Stimulated activated CD4-positive, alpha-beta T cell treated with anti-CD3 and anti-CD28 coated beads, Interleukin-1b, Interleukin-23, amount 100 ng/mL, for 24 hours (primary cell): ENCODE results near the gene CCDC7.
"Not testable (repeated sequence)": the region's sequence is repeated elsewhere in the genome, so short reads cannot be mapped to it uniquely, and the experiment has no call there.

ENCODE experiments used
- DNase-seq, 4 experiments: peaks; one replicate each; pipeline ENCODE4 v3.0.0-alpha.2; 2020; ENCODE audit warnings: low read depth in 4 of 4, low spot score in 1 of 4

Gene CCDC7

DNA sequence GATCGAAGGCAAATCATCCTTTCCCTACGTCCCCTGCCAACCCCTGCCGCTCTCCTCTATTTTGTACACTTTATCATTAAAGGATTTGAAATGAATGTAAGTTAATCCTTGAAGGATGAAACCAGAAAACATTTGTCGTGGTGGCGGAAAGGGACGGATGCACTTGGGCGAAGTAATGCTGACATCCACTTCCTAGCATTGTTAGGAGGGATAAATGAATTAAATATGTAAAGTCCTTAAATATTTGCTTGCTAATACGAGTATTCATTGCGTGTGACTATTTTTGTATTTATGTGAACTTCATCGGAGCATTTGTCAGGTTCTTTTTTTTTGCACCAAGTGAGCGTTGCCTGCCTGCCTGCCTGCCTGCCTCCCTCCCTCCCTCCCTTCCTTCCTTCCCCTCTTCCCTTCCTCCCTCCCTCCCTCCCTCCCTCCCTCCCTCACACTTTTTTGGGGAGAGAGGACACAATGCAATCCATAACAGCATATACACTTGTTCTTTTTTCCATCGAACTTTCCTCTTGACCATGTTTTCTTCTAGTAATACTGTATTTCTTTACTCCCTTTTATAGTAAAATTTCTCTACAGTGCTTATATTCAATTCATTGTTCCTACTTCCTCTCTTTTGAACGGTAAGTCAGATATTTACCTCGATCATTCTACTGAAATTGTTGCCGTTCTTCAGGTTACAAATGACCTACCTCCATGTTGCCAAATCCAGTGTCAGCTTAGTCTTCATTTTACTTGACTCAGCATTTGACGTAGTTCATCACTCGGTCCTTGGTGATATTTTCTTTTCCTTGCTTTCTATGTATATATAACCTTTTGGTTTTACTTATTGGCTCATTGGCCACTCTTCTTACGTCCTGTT lies 831 bp downstream of the CCDC7 start:
- DNase-seq, result no peak

DNA sequence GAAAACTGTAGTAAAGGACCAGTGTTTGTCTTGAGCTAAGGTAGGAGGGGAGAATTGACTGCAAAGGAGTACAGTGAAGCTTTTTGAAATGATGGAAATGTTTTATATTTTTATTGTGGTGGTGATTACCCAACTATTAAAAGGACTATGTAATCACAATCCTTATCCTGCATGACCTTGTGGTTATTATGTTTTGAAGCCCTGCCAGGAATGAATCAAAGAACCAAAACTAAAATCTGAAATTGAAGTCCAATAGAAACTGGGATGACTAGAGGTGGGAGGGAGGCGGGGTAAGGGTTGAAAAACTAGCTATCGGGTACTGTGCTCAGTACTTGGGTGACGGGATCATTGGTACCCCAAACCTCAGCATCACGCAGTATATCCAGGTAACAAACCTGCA lies 8.2 kb downstream of the CCDC7 start:
- DNase-seq, result no peak

DNA sequence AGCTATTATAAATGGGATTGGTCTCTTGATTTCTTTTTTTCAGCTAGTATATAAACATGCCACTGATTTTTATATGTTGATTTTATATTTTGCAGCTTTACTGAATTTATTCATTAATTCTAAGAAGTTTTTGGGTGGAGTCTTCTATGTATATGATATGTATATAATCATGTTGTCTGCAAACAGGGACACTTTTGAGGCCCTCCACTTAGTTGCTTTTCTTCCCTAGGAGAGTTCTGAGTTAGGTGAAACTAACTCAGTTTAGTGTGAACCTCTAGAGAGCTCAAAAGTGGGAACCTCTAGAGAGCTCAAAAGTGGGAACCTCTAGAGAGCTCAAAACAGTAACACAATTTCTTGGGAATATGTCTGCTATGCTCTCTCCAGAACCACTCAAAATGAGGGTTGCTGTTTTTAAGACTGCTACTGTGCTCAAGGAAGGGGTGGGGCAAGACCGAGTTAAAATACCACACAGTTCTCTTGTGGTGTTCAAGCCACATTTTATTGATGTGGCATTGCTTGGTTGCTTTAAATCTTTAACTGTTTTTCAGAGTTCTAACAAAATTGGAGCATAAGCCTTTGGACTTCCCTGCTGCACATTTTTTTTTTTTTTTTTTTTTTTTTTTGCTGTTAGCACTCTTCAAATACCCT lies 13.2 kb downstream of the CCDC7 start:
- DNase-seq, result no peak

DNA sequence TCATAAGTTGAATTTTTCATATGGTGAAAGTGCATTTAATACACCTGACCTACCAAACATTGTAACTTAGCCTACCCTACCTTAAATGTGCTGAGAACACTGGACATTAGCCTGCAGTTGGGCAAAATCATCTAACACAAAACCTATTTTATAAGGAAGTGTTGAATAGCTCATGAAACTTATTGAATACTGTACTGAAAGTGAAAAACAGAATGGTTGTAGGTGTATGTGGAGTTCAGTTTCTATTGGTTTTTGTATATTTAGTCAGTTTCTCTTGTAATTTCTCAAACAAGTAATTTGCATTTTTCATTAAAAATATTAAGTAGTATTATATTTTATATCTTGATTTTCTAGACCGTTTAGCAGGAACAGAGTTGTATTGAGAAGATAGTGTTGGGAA lies 15.3 kb downstream of the CCDC7 start:
- no peak for DNase-seq

DNA sequence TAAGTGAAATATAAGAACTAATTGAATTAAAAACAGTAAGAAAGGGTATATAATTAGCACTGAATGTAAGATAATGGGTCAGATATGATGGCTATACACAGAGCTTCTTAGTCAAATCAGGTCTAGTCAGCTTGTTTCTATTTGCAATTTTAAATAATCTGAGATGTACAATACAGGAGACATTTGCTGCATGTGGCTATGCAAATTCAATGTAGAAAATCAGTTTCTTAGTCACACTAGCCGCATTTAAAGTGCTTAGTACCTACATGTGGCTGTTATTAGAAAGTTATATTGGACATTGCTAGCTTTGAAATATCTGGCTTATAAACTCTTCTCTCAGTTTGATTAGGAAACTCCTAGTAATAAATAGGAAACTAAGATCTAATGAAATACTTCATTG lies 25.3 kb downstream of the CCDC7 start:
- no peak for DNase-seq

DNA sequence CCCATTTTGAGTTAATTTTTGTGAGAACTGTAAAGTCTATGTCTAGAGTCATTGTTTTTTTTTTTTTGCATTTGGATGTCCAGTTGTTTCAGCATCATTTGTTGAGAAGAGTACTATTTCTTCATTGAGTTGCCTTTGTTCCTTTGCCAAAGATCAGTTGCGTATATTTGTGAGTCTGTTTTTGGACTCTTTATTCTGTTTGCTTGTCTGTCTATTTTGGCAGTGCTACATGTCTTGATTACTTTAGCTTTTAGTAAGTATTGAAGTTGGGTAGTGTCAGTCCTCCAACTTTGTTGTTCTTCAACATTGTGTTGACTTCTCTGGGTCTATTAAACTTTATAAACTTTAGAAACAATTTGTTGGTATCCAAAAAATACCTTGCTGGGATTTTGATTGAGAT lies 31.6 kb downstream of the CCDC7 start:
- DNase-seq, result no peak

DNA sequence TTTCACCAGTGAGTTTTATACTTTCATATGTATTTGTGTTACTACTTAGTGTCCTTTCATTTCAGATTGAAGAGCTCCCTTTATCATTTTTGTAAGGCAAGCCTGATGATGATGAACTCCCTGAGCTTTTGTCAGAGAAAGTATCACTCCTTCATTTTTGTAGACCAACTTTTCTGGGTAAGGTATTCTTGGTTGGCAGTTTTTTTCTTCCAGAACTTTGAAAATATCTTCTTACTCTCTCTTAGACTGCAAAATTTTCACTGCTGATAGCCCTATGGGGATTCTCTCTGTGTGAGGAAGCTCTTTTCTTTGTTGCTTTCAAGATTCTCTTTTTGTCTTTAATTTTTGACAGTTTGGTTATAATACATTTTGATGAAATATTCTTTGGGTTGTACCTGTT lies 35.7 kb downstream of the CCDC7 start:
- DNase-seq, result no peak

DNA sequence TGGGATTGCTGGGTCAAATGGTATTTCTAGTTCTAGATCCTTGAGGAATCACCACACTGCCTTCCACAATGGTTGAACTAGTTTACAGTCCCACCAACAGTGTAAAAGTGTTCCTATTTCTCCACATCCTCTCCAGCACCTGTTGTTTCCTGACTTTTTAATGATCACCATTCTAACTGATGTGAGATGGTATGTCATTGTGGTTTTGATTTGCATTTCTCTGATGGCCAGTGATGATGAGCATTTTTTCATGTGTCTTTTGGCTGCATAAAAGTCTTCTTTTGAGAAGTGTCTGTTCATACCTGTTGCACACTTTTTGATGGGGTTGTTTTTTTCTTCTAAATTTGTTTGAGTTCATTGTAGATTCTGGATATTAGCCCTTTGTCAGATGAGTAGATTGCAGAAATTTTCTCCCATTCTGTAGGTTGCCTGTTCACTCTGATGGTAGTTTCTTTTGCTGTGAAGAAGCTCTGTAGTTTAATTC lies 37.1 kb downstream of the CCDC7 start:
- not testable (repeated sequence) for DNase-seq

DNA sequence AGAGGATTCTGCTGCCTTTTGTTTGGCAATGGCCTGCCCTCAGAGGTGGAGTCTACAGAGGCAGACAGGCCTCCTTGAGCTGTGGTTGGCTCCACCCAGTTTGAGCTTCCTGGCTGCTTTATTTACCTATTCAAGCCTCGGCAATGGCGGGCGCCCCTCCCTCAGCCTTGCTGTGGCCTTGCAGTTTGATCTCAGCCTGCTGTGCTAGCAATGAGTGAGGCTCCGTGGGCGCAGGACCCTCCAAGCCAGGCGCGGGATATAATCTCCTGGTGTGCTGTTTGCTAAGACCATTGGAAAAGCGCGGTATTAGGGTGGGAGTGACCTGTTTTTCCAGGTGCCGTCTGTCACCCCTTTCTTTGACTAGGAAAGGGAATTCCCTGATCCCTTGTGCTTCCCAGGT lies 42.1 kb downstream of the CCDC7 start:
- not testable (repeated sequence) for DNase-seq

DNA sequence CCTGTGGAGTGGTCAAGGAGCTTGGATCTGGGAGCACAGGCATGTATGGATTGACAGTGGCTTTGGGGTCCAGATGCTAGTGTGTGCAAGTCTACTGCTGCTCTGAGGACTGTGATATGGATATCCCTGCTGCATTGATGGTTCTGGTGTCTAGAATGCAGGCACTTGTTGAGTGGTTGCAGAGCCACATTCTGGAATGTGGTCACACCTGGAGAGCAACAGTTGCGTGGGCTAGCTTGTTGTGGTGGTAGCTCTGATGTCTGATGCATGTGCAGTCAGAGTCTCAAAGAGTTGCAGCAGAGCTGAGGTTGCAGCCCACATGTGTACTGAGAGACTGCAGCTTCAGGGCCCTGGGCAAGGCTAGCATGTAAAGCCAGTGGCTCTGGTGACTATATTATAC lies 43.2 kb downstream of the CCDC7 start:
- no peak for DNase-seq

DNA sequence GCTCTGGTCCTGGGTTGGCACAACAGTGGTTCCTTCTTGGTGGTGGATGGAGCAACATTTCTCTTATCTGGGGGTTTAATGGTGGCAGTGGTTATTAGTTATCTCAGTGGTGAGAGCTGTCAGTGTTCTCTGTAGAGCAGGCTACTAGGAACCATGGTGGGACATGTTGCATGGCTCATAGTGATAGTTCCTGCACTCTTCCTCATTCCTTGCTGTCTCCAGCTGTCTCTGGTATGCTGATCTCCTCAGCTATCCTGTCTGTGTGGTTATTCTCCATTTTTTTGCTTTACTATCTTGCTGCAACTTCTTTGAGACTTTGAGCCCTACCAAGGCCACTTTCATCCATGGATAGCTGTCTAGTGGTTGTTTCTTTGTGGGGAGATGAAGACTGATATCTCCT lies 44.0 kb downstream of the CCDC7 start:
- no peak for DNase-seq

DNA sequence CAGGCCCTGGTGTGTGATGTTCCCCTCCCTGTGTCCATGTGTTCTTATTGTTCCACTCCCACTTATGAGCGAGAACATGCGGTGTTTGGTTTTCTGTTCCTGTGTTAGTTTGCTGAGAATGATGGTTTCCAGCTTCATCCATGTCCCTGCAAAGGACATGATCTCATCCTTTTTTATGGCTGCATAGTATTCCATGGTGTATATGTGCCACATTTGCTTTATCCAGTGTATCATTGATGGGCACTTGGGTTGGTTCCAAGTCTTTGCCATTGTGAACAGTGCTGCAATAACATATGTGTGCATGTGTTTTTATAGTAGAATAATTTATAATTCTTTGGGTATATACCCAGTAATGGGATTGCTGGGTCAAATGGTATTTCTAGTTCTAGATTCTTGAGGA lies 48.6 kb downstream of the CCDC7 start:
- DNase-seq, result not testable (repeated sequence)

DNA sequence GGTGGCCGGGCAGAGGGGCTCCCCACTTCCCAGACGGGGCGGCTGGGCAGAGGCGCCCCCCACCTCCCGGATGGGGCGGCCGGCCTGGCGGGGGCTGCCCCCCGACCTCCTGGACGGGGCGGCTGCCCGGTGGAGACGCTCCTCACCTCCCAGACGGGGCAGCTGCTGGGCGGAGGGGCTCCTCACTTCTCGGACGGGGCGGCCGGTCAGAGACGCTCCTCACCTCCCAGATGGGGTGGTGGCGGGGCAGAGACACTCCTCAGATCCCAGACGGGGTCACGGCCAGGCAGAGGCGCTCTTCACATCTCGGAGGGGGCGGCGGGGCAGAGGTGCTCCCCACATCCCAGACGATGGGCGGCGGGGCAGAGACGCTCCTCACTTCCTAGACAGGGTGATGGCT lies 54.2 kb downstream of the CCDC7 start:
- not testable (repeated sequence) for DNase-seq

DNA sequence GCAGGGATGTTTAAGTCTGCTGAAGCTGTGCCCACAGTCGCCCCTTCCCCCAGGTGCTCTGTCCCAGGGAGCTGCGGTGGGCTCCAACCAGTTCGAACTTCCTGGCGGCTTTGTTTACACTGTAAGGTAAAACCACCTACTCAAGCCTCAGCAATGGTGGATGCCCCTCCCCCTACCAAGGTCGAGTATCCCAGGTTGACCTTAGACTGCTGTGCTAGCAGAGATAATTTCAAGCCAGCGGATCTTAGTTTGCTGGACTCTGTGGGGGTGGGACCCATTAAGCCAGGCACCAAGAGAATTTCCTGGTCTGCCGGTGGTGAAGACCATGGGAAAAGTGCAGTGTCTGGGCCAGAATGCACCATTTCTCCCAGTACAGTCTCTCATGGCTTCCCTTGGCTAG lies 56.0 kb downstream of the CCDC7 start:
- DNase-seq, result no peak

DNA sequence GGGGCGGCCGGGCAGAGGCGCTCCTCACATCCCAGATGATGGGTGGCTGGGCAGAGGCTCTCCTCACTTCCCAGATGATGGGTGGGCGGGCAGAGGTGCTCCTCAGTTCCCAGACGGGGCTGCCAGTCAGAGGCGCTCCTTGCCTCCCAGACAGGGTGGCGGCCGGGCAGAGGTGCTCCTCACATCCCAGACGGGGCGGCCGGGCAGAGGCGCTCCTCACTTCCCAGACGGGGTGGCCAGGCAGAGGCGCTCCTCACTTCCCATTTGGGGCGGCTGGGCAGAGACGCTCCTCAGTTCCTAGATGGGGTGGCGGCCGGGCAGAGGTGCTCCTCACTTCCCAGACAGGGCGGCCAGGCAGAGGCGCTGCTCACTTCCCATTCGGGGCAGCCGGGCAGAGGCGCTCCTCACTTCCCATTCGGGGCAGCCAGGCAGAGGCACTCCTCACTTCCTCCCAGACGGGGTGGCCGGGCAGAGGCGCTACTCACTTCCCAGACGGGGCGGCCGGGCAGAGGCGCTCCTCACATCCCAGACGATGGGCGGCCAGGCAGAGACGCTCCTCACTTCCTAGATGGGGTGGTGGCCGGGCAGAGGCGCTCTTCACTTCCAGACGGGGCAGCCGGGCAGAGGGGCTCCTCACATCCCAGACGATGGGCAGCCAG lies 60.0 kb downstream of the CCDC7 start:
- not testable (repeated sequence) for DNase-seq

DNA sequence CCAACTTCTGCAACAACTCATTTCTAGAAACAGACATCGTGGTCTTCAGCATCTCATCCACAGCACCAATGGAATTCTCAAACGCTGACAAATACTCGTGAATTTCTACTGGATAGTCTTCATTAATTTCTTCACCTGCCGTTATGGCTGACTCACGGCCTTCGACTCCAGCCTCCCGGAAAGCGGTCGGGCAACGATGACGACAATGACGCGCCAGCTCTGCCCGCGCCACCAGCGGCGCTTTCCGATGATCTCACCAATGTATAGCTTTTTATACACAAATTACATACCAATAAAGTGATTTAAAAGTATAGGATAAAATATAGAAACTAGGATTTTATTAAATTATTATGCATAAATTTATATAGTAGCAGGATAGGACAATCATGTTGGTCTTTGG lies 65.7 kb downstream of the CCDC7 start:
- no peak for DNase-seq

DNA sequence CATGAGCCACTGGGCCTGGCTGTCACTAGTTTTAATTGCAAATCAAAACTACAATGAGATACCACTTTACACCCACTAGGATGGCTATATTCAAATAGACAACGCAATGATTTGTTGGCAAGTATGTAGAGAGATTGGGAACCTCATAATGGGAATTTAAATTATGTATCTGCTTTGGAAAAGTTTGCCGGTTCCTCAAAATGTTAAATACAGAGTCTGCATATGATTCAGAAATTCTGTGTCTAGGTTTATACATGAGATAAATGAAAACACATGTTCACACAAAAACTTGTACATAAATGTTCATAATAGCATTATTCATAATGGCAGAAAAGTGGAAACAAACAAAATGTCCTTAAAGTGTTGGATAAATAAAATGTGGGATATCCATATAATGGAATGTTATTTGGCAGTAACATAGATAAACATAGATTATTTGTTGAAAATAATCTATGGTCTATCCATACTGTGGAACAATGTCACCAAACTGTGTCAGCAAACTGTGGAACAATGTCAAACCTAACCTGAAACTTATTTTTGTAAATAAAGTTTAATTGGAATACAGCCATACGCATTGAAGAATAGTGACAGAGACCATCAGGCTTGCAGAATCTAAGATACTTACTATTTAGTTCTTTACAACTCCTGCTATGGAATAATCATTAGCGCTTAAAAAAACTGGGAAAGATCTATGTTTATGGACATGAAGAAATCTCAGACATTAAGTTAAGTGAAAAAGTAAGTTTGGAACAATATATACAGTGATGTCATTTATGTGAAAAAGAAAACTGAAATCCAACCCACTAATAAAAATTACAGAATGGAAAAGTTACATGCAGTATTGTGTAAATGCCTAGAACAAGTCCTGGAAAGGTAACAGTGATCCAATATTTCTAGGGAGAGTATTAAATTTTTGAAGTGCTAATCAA lies 70.9 kb downstream of the CCDC7 start:
- DNase-seq, result no peak

DNA sequence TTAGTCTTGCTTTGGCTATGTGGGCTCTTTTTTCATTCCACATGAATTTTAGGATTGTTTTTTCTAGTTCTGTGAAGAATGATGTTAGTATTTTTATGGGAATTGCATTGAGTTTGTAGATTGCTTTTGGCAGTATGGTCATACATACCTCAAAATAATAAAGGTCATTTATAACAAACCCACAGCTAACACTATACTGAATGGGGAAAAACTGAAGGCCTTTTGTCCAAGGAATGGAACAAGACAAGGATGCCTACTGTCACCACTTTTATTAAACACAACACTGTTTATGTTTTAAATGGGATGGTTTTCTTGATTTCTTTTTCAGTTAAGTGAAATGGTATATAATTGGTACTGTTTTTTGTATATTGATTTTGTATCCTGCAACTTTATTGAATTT lies 84.3 kb downstream of the CCDC7 start:
- no peak for DNase-seq

DNA sequence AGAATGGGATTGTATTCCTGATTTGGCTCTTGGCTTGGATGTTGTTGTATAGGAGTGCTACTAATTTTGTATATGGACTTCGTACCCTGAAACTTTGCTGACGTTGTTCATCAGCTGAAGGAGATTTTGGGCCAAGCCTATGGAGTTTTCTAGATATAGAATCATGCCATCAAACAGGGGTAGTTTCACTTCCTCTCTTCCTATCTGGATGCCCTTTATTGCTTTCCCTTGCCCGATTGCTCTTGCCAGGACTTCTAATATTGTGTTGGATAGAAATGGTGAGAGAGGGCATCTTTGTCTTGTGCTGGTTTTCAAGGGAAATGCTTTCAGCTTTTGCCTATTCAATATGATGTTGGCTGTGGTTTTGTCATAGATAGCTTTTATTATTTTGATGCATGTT lies 92.3 kb downstream of the CCDC7 start:
- DNase-seq, result no peak

DNA sequence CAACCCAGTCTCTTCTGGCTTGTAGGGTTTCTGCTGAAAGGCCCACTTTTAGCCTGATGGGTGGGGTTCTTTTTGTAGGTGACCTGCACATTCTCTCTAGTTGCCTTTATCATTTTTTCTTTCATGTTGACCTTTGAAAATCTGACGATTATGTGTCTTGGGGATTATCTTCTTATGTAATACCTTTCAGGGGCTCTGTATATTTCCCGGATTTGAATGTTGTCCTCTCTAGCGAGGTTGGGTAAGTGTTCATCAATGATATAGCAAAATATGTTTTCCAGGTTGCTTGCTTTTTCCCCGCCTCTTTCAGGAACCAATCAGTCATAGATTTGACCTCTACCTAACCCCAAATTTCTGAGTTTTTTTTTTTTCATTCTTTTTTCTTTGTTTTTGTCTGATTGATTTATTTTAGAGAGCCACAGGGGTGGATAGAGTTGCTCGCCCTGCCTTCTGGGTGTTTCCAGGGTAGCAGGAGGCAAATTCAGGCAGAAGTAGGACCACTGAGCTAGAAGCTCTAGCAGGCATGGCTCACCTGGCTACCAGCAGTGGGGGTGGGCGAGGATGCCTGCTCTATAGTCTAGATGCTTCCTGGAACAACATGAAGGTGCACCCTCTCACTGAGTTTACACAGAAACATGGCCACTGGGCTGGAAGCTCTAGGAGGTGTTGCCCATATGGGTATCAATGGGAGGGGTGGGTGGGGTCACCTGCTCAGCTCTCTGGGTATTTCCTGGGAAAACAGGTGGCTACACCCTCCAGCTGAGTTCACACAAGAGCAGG lies 94.9 kb downstream of the CCDC7 start:
- no peak for DNase-seq
